ENCODE data around the gene ABCG2.

Gene ABCG2

GRCh38 chr4:88045021-88045420, 113.4 kb downstream of the ABCG2 start:
- no peaks in the 10 kb centered on the region for H3K79me2 ChIP-seq (ENCODE audit: insufficient read depth, low read length)
- H4K20me1 ChIP-seq (ENCODE audit: insufficient read depth, low read length, poor library complexity, severe bottlenecking) = no peaks in the 10 kb centered on the region
- peaks cover 20% of the 10 kb centered on the region for H3K4me1 ChIP-seq (ENCODE audit: insufficient read depth, low read length, poor library complexity, severe bottlenecking)
- H2AFZ ChIP-seq (ENCODE audit: low read length) = no peak overlapping the region
- no peaks in the 10 kb centered on the region for H3K27me3 ChIP-seq (ENCODE audit: insufficient read depth, low read length, poor library complexity, severe bottlenecking)
- no peaks in the 10 kb centered on the region for H3K9me3 ChIP-seq (ENCODE audit: insufficient read depth, low read depth, low read length)
- peaks cover 45% of the 10 kb centered on the region; the same call in 1 of the 2 replicates for H3K36me3 ChIP-seq (ENCODE audit: insufficient read depth, low read length)
- no peak overlapping the region for H3K9ac ChIP-seq (ENCODE audit: low read depth, low read length, poor library complexity, severe bottlenecking)
- TF ChIP-seq EZH2phosphoT487 (IDR thresholded peaks at IDR 0.05; ENCODE audit: borderline replicate concordance) = no peak
- TF ChIP-seq, protein P1, sequence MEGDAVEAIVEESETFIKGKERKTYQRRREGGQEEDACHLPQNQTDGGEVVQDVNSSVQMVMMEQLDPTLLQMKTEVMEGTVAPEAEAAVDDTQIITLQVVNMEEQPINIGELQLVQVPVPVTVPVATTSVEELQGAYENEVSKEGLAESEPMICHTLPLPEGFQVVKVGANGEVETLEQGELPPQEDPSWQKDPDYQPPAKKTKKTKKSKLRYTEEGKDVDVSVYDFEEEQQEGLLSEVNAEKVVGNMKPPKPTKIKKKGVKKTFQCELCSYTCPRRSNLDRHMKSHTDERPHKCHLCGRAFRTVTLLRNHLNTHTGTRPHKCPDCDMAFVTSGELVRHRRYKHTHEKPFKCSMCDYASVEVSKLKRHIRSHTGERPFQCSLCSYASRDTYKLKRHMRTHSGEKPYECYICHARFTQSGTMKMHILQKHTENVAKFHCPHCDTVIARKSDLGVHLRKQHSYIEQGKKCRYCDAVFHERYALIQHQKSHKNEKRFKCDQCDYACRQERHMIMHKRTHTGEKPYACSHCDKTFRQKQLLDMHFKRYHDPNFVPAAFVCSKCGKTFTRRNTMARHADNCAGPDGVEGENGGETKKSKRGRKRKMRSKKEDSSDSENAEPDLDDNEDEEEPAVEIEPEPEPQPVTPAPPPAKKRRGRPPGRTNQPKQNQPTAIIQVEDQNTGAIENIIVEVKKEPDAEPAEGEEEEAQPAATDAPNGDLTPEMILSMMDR (conservative IDR thresholded peaks at IDR 0.05; ENCODE audit: low read length) = no peak
- H3K9me2 ChIP-seq (replicated peaks; ENCODE audit: low read depth, low read length) = no peaks in the 10 kb centered on the region
- no peak overlapping the region for H3K4me2 ChIP-seq (ENCODE audit: low read depth, low read length, poor library complexity, severe bottlenecking)
- no peaks in the 10 kb centered on the region for H3F3A ChIP-seq (ENCODE audit: low read depth)
- H3K4me3 ChIP-seq (ENCODE audit: low read length, poor library complexity, severe bottlenecking) = no peak overlapping the region

- Histone ChIP-seq H3K36me3 (ENCODE audit: insufficient read depth, low read length) (peaks cover 57% of the 10 kb centered on the region; the same call in 1 of the 2 replicates), H3K27me3 (ENCODE audit: insufficient read depth, low read length, poor library complexity, severe bottlenecking) (no peaks in the 10 kb centered on the region), H3F3A (ENCODE audit: low read depth) (no peaks in the 10 kb centered on the region), H3K79me2 (ENCODE audit: insufficient read depth, low read length) (no peaks in the 10 kb centered on the region), H3K9me2 (replicated peaks; ENCODE audit: low read depth, low read length) (no peaks in the 10 kb centered on the region), H4K20me1 (ENCODE audit: insufficient read depth, low read length, poor library complexity, severe bottlenecking) (no peaks in the 10 kb centered on the region), H3K4me1 (ENCODE audit: insufficient read depth, low read length, poor library complexity, severe bottlenecking) (peaks cover 20% of the 10 kb centered on the region), H2AFZ (ENCODE audit: low read length) (no peak overlapping the region), H3K9ac (ENCODE audit: low read depth, low read length, poor library complexity, severe bottlenecking) (no peak overlapping the region), H3K9me3 (ENCODE audit: insufficient read depth, low read depth, low read length) (no peaks in the 10 kb centered on the region), H3K4me2 (ENCODE audit: low read depth, low read length, poor library complexity, severe bottlenecking) (no peak overlapping the region), H3K4me3 (ENCODE audit: low read length, poor library complexity, severe bottlenecking) (no peak overlapping the region)
- TF ChIP-seq, protein P1 (conservative IDR thresholded peaks at IDR 0.05; ENCODE audit: low read length) = no peak
- no peak for TF ChIP-seq EZH2phosphoT487 (IDR thresholded peaks at IDR 0.05; ENCODE audit: borderline replicate concordance)
These were observed 114.7 kb downstream of the ABCG2 start for GRCh38 chr4:88043586-88044340.

- Histone ChIP-seq H3F3A (ENCODE audit: low read depth) (no peaks in the 10 kb centered on the region), H3K27me3 (ENCODE audit: insufficient read depth, low read length, poor library complexity, severe bottlenecking) (no peaks in the 10 kb centered on the region), H3K4me2 (ENCODE audit: low read depth, low read length, poor library complexity, severe bottlenecking) (peak overlapping the region; percentile 15), H3K4me3 (ENCODE audit: low read length, poor library complexity, severe bottlenecking) (no peak overlapping the region), H2AFZ (ENCODE audit: low read length) (no peak overlapping the region), H3K79me2 (ENCODE audit: insufficient read depth, low read length) (no peaks in the 10 kb centered on the region), H3K36me3 (ENCODE audit: insufficient read depth, low read length) (peaks cover 64% of the 10 kb centered on the region; the same call in 1 of the 2 replicates), H3K4me1 (ENCODE audit: insufficient read depth, low read length, poor library complexity, severe bottlenecking) (peaks cover 20% of the 10 kb centered on the region), H3K9ac (ENCODE audit: low read depth, low read length, poor library complexity, severe bottlenecking) (no peak overlapping the region), H3K9me2 (replicated peaks; ENCODE audit: low read depth, low read length) (no peaks in the 10 kb centered on the region), H3K9me3 (ENCODE audit: insufficient read depth, low read depth, low read length) (no peaks in the 10 kb centered on the region), H4K20me1 (ENCODE audit: insufficient read depth, low read length, poor library complexity, severe bottlenecking) (no peaks in the 10 kb centered on the region)
- TF ChIP-seq, protein P1 (conservative IDR thresholded peaks at IDR 0.05; ENCODE audit: low read length) = no peak
- TF ChIP-seq EZH2phosphoT487 (IDR thresholded peaks at IDR 0.05; ENCODE audit: borderline replicate concordance) = no peak
These were observed 115.4 kb downstream of the ABCG2 start for GRCh38 chr4:88043001-88043400.

Measured in Loucy (cell line).